Small intestine (tissue), 7 donors: ENCODE data around the gene UBTF. TPM values are rescaled to one million over a fixed set of nuclear protein-coding genes. Genes with fewer than 3 reads are reported as not detected.

Source experiments
- DNase-seq, 2 donors: peaks; one replicate each; pipeline versions ENCODE4 v3.0.0 to v3.0.0-alpha.2; 2013
- FAIRE-seq: peaks from 2 replicates; lab custom pipeline; 2012; peaks lifted over from hg19 to GRCh38; lab: Jason Lieb, UNC
- H3K27ac ChIP-seq, 3 donors: one replicate each; pipeline ENCODE4 v1.5.1; 2013; ENCODE audit warnings: low read length in 2 of 3, mild to moderate bottlenecking in 2 of 3, control low read depth in 1 of 3, inconsistent platforms in 1 of 3, low read depth in 1 of 3, moderate library complexity in 1 of 3
- H3K27me3 ChIP-seq, 3 donors: one replicate each; pipeline ENCODE4 v1.6.1; 2013; ENCODE audit warnings: low read length in 3 of 3, inconsistent platforms in 1 of 3; ENCODE audit not compliant: control insufficient read depth in 3 of 3, insufficient read depth in 3 of 3
- H3K36me3 ChIP-seq, 3 donors: one replicate each; pipeline ENCODE4 v1.6.1; 2013; ENCODE audit warnings: low read length in 3 of 3, inconsistent platforms in 1 of 3, low read depth in 1 of 3, mild to moderate bottlenecking in 1 of 3, moderate library complexity in 1 of 3; ENCODE audit not compliant: control insufficient read depth in 3 of 3, insufficient read depth in 2 of 3
- H3K4me1 ChIP-seq, 3 donors: one replicate each; pipeline ENCODE4 v1.6.1; 2013; ENCODE audit warnings: low read length in 2 of 3, inconsistent platforms in 1 of 3, low read depth in 1 of 3, mild to moderate bottlenecking in 1 of 3, moderate library complexity in 1 of 3; ENCODE audit not compliant: control insufficient read depth in 3 of 3, insufficient read depth in 2 of 3
- H3K4me3 ChIP-seq, 3 donors: one replicate each; pipeline ENCODE4 v1.5.1; 2013; ENCODE audit warnings: low read length in 3 of 3, control low read depth in 1 of 3, inconsistent platforms in 1 of 3, low read depth in 1 of 3, mild to moderate bottlenecking in 1 of 3, moderate library complexity in 1 of 3
- H3K9me3 ChIP-seq, 2 donors: one replicate each; pipeline ENCODE4 v1.6.1; 2013; ENCODE audit warnings: low read depth in 1 of 2, low read length in 1 of 2; ENCODE audit not compliant: control insufficient read depth in 2 of 2, insufficient read depth in 1 of 2
- WGBS, 3 donors: extraction: QIAGEN DNeasy Blood & Tissue Kit; methylation state at CpG; one replicate each; pipeline ENCODE4 v1.1.7; 2013; 5-methylcytosine and 5-hydroxymethylcytosine counted together
- polyA plus RNA-seq, 4 donors: library from polyadenylated mRNA; stranded (reverse) in 3 of 4; unstranded in 1 of 4; fragments of 200-250 nt in 3 of 4; fragments of 120-200 nt in 1 of 4; gene quantifications; one replicate each; pipeline versions ENCODE4 v1.2.1 to v1.2.3, GENCODE V29; 2013
- donor health status: healthy with polysubstance abuse.
- donor health status: control.
- donor health status: control.
- donor health status: Bipolar disorder and iron deficiency.
- donor health status: healthy.

Gene UBTF
- polyA plus RNA-seq, 4 donors, result 32.7 to 61.8 (median 38.2) TPM

DNA sequence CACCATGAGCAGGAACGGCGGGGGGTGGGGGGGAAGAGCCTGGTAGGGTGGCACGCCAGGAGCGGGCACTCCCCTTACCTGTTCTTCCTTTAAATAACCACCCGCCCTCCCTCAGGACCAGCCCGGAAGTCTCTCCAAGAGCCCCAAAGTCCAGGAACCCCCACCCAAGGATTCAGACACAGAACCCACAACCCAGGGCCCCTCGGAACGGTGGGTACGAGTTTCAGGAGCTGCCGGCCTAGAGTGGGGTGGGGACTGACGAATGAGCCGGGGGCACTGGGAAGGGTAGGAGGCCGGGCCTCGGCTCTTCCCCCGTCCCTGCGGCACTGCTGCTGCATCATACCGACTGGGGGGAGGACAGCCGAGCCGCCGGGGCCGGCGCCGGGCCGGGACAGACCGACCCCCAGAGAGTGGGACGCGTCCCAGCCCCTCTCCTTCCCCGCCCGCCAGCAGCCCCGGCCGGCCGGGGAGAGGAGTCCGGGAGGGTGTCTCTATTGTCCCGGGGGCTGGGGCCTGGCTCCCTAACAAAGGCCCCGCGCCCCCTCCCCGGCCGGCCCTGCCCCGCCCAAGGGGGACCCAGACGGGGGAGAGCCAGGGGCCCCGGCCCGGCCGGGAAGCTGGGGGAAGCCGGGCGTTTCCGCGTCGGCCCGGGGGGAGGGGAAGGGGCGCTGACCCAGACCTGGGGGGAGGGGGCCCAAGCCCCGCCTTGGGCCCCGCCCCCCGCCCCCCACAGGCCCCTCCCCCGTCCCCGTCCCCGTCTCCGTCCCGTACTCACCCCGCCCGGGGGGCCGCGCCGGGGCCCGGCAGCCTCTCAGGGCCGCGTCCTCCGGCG lies 20.5 kb downstream of the UBTF start:
- 1% methylated on average over 25 to 61 of the region's 68 CpGs for WGBS, 3 donors
- FAIRE-seq, result no peak
- H3K9me3 ChIP-seq, result no peaks in the 10 kb centered on the region
- peak; percentile 60 to 80 for DNase-seq
- H3K36me3 ChIP-seq, result peaks cover 11 to 36% (median 19%) of the 10 kb centered on the region in 3 donors
- H3K4me3 ChIP-seq, result peak overlapping the region; percentile 75 to 96 (median 84)
- peak overlapping the region; percentile 92 to 96 (median 94) for H3K27ac ChIP-seq
- H3K4me1 ChIP-seq, result peaks cover 0 to 22% (median 3%) of the 10 kb centered on the region in 3 donors
- H3K27me3 ChIP-seq, result no peaks in the 10 kb centered on the region

DNA sequence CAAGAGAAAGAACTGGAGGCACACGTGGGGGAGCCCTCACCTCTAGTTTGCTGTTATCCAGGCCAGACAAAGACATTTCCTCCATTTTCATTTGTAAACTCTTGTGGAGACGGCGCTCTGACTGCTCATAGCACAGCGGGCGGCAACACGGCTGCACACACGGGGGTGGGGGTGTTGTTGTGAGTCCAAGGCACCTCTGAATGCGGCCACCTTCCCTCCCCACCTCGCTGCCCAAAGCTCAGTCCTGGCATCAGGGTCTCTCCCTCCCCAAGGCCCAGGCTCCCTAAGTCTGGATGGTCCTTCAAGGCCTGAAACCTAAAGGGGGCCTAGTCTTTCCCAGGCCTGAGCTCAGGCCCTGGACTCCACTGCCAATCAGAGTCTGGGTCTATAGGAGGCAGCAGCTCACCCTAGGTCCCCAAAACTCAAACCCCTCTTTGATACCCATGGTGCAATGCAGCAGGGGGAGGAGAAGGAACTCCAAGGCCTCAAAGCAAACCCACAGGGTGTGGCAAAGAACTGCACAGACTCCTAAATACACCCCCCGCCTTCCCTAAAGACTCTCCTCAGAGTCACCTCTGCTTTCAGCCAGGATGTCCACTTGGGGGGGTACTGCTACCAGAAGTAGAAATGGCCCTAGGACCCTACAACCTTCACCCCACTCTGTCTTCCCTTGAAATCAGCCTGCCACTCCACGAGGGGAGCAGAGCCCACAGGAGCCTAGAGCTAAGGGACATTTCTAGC lies 21.3 kb downstream of the UBTF start:
- H3K36me3 ChIP-seq, result peaks cover 11 to 44% (median 22%) of the 10 kb centered on the region in 3 donors
- WGBS, 3 donors, result 52 to 59% (median 55%) methylated on average over 11 of the region's 11 CpGs
- H3K4me1 ChIP-seq, result peaks cover 0 to 24% (median 3%) of the 10 kb centered on the region in 3 donors
- H3K27me3 ChIP-seq, result no peaks in the 10 kb centered on the region
- DNase-seq (peak in 1 of 2 donors; percentile 48), FAIRE-seq (no peak)
- peak overlapping the region; percentile 92 to 96 (median 94) for H3K27ac ChIP-seq
- no peaks in the 10 kb centered on the region for H3K9me3 ChIP-seq
- peak overlapping the region; percentile 75 to 96 (median 84) for H3K4me3 ChIP-seq

- WGBS, 3 donors, result 93 to 96% (median 93%) methylated on average over 15 of the region's 15 CpGs
- Histone ChIP-seq H3K4me1 (peaks cover 0 to 34% (median 3%) of the 10 kb centered on the region in 3 donors), H3K4me3 (no peak overlapping the region), H3K27me3 (no peaks in the 10 kb centered on the region), H3K36me3 (peaks cover 11 to 54% (median 22%) of the 10 kb centered on the region in 3 donors), H3K9me3 (no peaks in the 10 kb centered on the region), H3K27ac (no peak overlapping the region)
- FAIRE-seq, result no peak
- no peak for DNase-seq
Measured at GRCh38 chr17:44197107-44197506, 22.4 kb downstream of the UBTF start.

DNA sequence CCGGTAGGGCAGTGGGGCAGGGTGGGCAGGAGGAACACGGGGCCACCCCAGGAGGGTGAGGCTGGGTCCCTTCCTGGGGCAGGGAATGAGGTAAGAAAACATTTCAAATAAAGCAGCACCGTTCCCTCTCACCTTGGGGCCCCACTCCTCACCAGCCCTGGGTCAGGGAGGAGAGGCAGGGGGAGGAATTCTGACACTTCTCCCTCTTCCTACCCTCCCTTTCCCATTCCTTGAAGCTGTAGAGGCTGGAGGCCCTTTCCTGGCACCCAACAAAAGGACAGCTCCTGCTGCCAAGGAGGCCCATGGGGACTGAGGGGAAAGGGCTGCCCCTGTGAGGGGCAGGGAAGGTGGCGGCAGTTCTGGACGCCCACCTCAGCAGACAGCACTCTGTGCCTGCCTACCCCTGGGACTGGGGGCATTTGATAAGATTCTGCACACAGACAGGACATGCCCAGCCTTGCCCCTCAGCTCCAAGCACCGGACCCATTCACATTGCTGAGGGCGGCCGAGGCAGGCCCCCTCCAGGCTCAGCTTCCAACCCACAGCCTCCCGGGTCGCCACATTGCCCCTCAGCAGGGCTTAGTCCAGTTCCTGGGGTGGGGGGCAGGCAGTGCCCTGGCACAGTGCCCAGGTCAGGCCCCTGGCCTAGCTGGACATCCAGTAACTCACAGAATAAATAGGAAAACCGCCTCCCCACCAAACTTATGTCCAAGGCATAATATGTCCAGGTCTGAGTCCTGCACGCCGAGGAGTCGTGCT lies 26.0 kb downstream of the UBTF start:
- Histone ChIP-seq H3K9me3 (no peaks in the 10 kb centered on the region), H3K36me3 (peaks cover 15 to 83% (median 22%) of the 10 kb centered on the region in 3 donors), H3K27me3 (no peaks in the 10 kb centered on the region), H3K4me1 (peaks cover 0 to 31% (median 3%) of the 10 kb centered on the region in 3 donors), H3K27ac (peak overlapping the region in 1 of 3 donors; percentile 9), H3K4me3 (no peak overlapping the region)
- FAIRE-seq (no peak), DNase-seq (no peak)
- 86 to 91% (median 89%) methylated on average over 13 to 14 of the region's 14 CpGs for WGBS, 3 donors

DNA sequence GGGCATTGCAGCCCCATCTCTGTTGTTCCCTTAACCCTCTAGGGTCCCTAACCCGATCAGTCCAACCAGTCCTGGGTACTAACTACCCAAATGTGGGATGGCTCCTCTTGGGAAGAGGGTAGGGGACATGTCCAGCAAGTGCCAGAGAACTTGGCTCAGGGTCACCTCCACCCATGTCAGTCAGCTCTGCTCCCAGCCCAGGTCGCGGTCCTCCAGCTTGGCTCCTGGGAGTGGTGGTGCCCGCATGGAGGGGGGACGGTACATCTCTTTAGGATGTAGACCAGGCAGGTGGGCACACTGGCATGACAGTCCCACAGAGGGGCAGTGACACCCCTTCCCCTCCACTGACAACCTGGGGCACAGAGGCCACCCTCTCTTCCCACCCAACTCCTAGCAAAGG lies 26.7 kb downstream of the UBTF start:
- Histone ChIP-seq H3K4me1 (peaks cover 0 to 30% (median 4%) of the 10 kb centered on the region in 3 donors), H3K36me3 (peaks cover 15 to 83% (median 22%) of the 10 kb centered on the region in 3 donors), H3K4me3 (no peak overlapping the region), H3K9me3 (no peaks in the 10 kb centered on the region), H3K27me3 (no peaks in the 10 kb centered on the region), H3K27ac (peak overlapping the region; percentile 9 to 61 (median 45))
- no peak for FAIRE-seq
- no peak for DNase-seq
- WGBS, 3 donors, result 79 to 86% (median 85%) methylated on average over 5 of the region's 5 CpGs

GRCh38 chr17:44191941-44192496 lies 27.5 kb downstream of the UBTF start:
- Histone ChIP-seq H3K4me1 (peaks cover 0 to 26% (median 8%) of the 10 kb centered on the region in 3 donors), H3K27me3 (no peaks in the 10 kb centered on the region), H3K9me3 (no peaks in the 10 kb centered on the region), H3K27ac (peak overlapping the region in 2 of 3 donors; percentile 40 to 61), H3K36me3 (peaks cover 8 to 77% (median 22%) of the 10 kb centered on the region in 3 donors), H3K4me3 (no peak overlapping the region)
- 55 to 60% (median 58%) methylated on average over 7 of the region's 7 CpGs for WGBS, 3 donors
- FAIRE-seq (no peak), DNase-seq (peak; percentile 62 to 65)

DNA sequence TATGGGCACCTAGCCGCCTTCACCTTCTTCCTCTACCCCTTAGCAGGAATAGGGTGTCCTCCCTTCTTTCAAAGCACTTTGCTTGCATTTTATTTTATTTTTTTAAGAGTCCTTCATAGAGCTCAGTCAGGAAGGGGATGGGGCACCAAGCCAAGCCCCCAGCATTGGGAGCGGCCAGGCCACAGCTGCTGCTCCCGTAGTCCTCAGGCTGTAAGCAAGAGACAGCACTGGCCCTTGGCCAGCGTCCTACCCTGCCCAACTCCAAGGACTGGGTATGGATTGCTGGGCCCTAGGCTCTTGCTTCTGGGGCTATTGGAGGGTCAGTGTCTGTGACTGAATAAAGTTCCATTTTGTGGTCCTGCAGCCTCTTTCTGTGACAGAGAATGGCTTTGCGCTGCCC lies 28.1 kb downstream of the UBTF start:
- Histone ChIP-seq H3K36me3 (peaks cover 7 to 70% (median 22%) of the 10 kb centered on the region in 3 donors), H3K4me3 (no peak overlapping the region), H3K27me3 (no peaks in the 10 kb centered on the region), H3K4me1 (peaks cover 0 to 26% (median 8%) of the 10 kb centered on the region in 3 donors), H3K9me3 (no peaks in the 10 kb centered on the region), H3K27ac (peak overlapping the region in 1 of 3 donors; percentile 40)
- DNase-seq, result no peak
- 70 to 79% (median 77%) methylated on average over 5 of the region's 5 CpGs for WGBS, 3 donors
- FAIRE-seq, result no peak
